LHCN-M2 (cell line): Measurements from ENCODE around the gene DIABLO. TPM values are rescaled to one million over a fixed set of nuclear protein-coding genes. Genes with fewer than 3 reads are reported as not detected.
"Not testable (repeated sequence)": the region's sequence is repeated elsewhere in the genome, so short reads cannot be mapped to it uniquely, and the experiment has no call there.

Experiments used
- DNase-seq: peaks from one replicate; pipeline ENCODE4 v3.0.0-alpha.2; 2012; ENCODE audit warnings: low read depth
- total RNA-seq: library from RNA; depleted of rRNA; stranded (reverse); fragments of >200 nt; gene quantifications from 2 replicates; pipeline ENCODE4 v1.2.3, GENCODE V29; 2014

DIABLO gene
- total RNA-seq, 1 experiment from 2014 or later, result 61.8 TPM

GRCh38 chr12:122208073-122208820 is 17.6 kb downstream of the DIABLO start:
- DNase-seq, result no peak

- no peak for DNase-seq
These were observed 18.5 kb downstream of the DIABLO start for GRCh38 chr12:122207391-122207790.

- no peak for DNase-seq
These were observed 18.9 kb downstream of the DIABLO start for GRCh38 chr12:122206976-122207375.

GRCh38 chr12:122206111-122206881 is 19.6 kb downstream of the DIABLO start:
- DNase-seq, result no peak

GRCh38 chr12:122205053-122205925 is 20.6 kb downstream of the DIABLO start:
- no peak for DNase-seq

- DNase-seq, result no peak
These were observed 21.4 kb downstream of the DIABLO start for GRCh38 chr12:122204167-122205052.

GRCh38 chr12:122203301-122204166 is 22.3 kb downstream of the DIABLO start, which contains the start of gene B3GNT4:
Gene B3GNT4 (plus strand): TSS chr12:122203709. CDS start chr12:122204619, 910 bp downstream.
- DNase-seq, result no peak

GRCh38 chr12:122202811-122203210 is 23.0 kb downstream of the DIABLO start:
- DNase-seq, result not testable (repeated sequence)

- no peak for DNase-seq
These were observed 23.8 kb downstream of the DIABLO start for GRCh38 chr12:122202017-122202416.

GRCh38 chr12:122201381-122201780 is 24.5 kb downstream of the DIABLO start:
- DNase-seq, result no peak

GRCh38 chr12:122200541-122201175 is 25.2 kb downstream of the DIABLO start:
- no peak for DNase-seq

- DNase-seq, result no peak
These were observed 26.1 kb downstream of the DIABLO start for GRCh38 chr12:122199484-122200355.

GRCh38 chr12:122197612-122197966 is 28.3 kb downstream of the DIABLO start:
- no peak for DNase-seq

- DNase-seq, result no peak
These were observed 30.4 kb downstream of the DIABLO start for GRCh38 chr12:122195405-122195804.

- DNase-seq, result no peak
These were observed 31.0 kb downstream of the DIABLO start for GRCh38 chr12:122194804-122195203.

GRCh38 chr12:122192441-122192840 is 33.4 kb downstream of the DIABLO start:
- no peak for DNase-seq

- peak; percentile 35 for DNase-seq
These were observed 34.8 kb downstream of the DIABLO start for GRCh38 chr12:122190842-122191668.
